Osteocyte (in vitro differentiated cells): ENCODE results near the gene OMD. TPM values are rescaled to one million over a fixed set of nuclear protein-coding genes. Genes with fewer than 3 reads are reported as not detected.

Experiments used
- DNase-seq: peaks from one replicate; pipeline ENCODE4 v3.0.0; 2021; ENCODE audit warnings: mixed read lengths; ENCODE audit not compliant: unreplicated experiment; ENCODE audit errors: extremely low spot score
- H3K27ac Mint-ChIP-seq: one replicate; pipeline ENCODE4 v1.8.0; 2021; ENCODE audit warnings: mild to moderate bottlenecking, mixed read lengths; ENCODE audit not compliant: unreplicated experiment
- H3K27me3 Mint-ChIP-seq: one replicate; pipeline ENCODE4 v1.8.0; 2021; ENCODE audit warnings: mixed read lengths; ENCODE audit not compliant: unreplicated experiment
- H3K36me3 Mint-ChIP-seq: one replicate; pipeline ENCODE4 v1.8.0; 2021; ENCODE audit warnings: mixed read lengths; ENCODE audit not compliant: unreplicated experiment
- H3K4me1 Mint-ChIP-seq: one replicate; pipeline ENCODE4 v1.8.0; 2021; ENCODE audit warnings: mixed read lengths; ENCODE audit not compliant: unreplicated experiment
- H3K4me3 Mint-ChIP-seq: one replicate; pipeline ENCODE4 v1.8.0; 2021; ENCODE audit warnings: mild to moderate bottlenecking, moderate library complexity, mixed read lengths; ENCODE audit not compliant: unreplicated experiment
- H3K9me3 Mint-ChIP-seq: one replicate; pipeline ENCODE4 v1.8.0; 2021; ENCODE audit warnings: mixed read lengths; ENCODE audit not compliant: unreplicated experiment
- long read RNA-seq: library from polyadenylated mRNA; unstranded; transcript quantifications from one replicate; pipeline ENCODE4 v2.0.0, GENCODE V29; 2021
- total RNA-seq: library from RNA; stranded (reverse); gene quantifications from 2 replicates; pipeline ENCODE4 v1.2.1, GENCODE V29; 2021
- TF ChIP-seq, protein P1 (sequence below): fragments of 200-600 bp; sonication (generic); IDR thresholded peaks from 2 replicates; pipeline ENCODE4 v1.5.0; 2021; ENCODE audit warnings: antibody characterized with exemption, mild to moderate bottlenecking, moderate library complexity

OMD gene, protein sequence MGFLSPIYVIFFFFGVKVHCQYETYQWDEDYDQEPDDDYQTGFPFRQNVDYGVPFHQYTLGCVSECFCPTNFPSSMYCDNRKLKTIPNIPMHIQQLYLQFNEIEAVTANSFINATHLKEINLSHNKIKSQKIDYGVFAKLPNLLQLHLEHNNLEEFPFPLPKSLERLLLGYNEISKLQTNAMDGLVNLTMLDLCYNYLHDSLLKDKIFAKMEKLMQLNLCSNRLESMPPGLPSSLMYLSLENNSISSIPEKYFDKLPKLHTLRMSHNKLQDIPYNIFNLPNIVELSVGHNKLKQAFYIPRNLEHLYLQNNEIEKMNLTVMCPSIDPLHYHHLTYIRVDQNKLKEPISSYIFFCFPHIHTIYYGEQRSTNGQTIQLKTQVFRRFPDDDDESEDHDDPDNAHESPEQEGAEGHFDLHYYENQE
- 27.2 and 31.1 TPM in 2 replicates for total RNA-seq
- long read RNA-seq, transcript OMD-201 (3 exons, 2,449 nt), result major isoform, 60 of 94 reads
- long read RNA-seq, partial matches to known transcripts, result 29 of 94 reads
- long read RNA-seq, other reads (novel, unspliced or antisense), result 5 of 94 reads

DNA sequence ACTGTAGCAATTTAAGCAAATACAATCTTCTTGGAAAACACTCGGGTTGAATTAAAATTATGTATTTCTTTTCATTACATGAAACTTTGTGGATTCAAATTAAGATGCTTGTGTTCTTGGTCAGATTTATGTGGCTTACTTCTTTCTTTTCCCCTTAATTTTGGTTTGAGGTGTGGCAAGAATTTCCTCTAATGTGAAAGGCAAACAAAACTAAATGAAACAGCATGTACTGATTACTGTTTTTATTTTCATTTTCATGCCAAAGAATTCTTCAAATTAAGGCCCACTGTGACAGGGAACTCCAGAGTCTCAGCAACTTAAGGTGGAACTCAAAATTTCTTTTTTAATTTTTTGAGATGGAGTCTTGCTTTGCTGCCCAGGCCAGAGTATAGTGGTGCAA is at the start of gene OMD:
Gene OMD, minus strand, starts transcription at position 132 of the 400 bp plus-strand sequence. CDS start 6,913 bp downstream, outside the sequence.
- Mint-ChIP-seq H3K4me3 (peak within 1 kb of the TSS; percentile 73), H3K27me3 (no peaks in the 10 kb centered on the region), H3K36me3 (peaks cover 15% of the 10 kb centered on the region), H3K4me1 (peaks cover 51% of the 10 kb centered on the region), H3K9me3 (peaks cover 10% of the 10 kb centered on the region), H3K27ac (peak within 1 kb of the TSS; percentile 91)
- TF ChIP-seq, protein P1, sequence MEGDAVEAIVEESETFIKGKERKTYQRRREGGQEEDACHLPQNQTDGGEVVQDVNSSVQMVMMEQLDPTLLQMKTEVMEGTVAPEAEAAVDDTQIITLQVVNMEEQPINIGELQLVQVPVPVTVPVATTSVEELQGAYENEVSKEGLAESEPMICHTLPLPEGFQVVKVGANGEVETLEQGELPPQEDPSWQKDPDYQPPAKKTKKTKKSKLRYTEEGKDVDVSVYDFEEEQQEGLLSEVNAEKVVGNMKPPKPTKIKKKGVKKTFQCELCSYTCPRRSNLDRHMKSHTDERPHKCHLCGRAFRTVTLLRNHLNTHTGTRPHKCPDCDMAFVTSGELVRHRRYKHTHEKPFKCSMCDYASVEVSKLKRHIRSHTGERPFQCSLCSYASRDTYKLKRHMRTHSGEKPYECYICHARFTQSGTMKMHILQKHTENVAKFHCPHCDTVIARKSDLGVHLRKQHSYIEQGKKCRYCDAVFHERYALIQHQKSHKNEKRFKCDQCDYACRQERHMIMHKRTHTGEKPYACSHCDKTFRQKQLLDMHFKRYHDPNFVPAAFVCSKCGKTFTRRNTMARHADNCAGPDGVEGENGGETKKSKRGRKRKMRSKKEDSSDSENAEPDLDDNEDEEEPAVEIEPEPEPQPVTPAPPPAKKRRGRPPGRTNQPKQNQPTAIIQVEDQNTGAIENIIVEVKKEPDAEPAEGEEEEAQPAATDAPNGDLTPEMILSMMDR, result no peak
- DNase-seq, result no peak

DNA sequence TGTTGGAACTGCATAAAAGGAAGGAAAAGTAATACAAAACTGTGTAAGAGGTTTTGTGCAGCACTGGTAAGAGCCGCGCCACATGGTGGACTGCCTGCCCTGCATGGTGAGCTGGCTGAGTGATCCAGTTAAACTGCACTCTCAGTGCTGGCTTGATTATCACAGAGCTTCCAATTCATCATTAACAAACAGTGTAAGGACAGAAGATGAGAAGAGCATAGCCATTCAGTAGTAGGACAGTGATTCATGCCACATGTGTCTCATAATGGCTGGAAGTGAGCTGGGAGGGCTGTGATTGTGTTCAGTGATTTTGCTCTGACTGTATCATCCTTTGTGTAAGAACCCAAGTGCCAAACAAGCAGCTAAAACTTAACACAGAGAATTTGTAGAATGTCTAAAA is 43.9 kb upstream of the OMD start:
- no peak overlapping the region for H3K27ac Mint-ChIP-seq
- no peaks in the 10 kb centered on the region for H3K9me3 Mint-ChIP-seq
- no peak overlapping the region for H3K4me3 Mint-ChIP-seq
- H3K36me3 Mint-ChIP-seq, result peaks cover 35% of the 10 kb centered on the region
- no peaks in the 10 kb centered on the region for H3K27me3 Mint-ChIP-seq
- DNase-seq, result no peak
- peaks cover 11% of the 10 kb centered on the region for H3K4me1 Mint-ChIP-seq
- TF ChIP-seq, protein P1, result no peak

DNA sequence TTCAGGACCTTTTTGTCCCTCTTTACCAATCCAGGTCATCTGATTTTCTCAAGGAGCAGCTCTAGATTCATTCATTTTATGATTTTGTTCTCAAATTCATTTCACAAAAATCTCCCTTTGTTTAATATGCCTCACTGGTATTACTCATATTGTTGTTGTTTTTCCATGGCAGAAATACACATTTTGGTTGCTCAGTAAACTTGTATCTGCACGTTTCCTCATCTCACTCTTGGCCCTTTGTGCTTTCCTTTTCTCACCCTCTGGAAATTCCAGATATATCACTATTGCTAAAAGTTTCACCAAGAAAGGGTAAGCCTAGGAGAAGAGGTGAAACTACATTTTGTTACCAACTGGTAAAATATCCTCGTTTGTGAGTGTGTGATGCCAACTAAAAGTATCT is 43.2 kb upstream of the OMD start:
- no peak overlapping the region for H3K27ac Mint-ChIP-seq
- no peaks in the 10 kb centered on the region for H3K9me3 Mint-ChIP-seq
- H3K36me3 Mint-ChIP-seq, result peaks cover 31% of the 10 kb centered on the region
- H3K4me3 Mint-ChIP-seq, result no peak overlapping the region
- peaks cover 11% of the 10 kb centered on the region for H3K4me1 Mint-ChIP-seq
- TF ChIP-seq, protein P1, result no peak
- no peaks in the 10 kb centered on the region for H3K27me3 Mint-ChIP-seq
- DNase-seq, result no peak

DNA sequence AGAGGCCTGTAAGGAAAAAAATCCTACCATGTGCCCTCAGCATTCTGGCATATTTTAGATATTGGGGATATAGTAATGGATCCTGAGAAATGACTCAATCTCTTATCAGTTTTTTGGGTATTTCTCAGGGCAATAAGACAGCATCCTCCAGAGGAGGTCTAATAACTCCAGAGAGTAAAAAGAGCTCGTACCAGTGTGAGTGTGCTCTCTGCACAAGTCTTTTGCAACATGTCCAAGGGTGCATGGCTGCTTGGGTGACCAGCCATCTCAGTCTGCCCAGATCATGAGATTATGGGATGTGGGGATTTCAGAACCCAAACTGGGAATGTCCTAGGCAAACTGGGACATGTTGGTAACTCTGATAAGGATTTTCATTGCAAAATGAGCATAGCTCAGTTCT is 42.8 kb upstream of the OMD start:
- Mint-ChIP-seq H3K4me3 (no peak overlapping the region), H3K27me3 (no peaks in the 10 kb centered on the region), H3K27ac (no peak overlapping the region), H3K9me3 (no peaks in the 10 kb centered on the region), H3K36me3 (peaks cover 35% of the 10 kb centered on the region), H3K4me1 (peaks cover 11% of the 10 kb centered on the region)
- TF ChIP-seq, protein P1, result no peak
- DNase-seq, result no peak

DNA sequence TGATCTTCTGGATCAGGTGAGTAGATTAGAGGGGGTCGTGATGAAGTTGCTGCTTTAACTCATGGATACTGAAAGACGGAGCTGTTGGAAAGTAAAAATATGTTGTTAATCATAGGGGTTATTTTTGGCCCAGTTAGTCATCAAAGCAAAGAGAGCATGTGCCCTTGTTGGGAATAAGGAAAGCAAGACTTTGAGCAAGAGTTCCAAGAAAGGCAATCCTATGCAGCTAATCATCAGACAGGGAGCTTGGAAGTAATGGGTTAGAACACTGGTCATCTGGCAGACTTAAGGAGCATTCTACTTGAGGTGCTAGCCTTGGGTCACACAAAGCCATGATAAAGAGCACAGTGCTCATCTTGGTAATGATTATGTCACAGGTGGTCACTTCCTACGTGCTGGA is 39.7 kb upstream of the OMD start:
- Mint-ChIP-seq H3K36me3 (peaks cover 39% of the 10 kb centered on the region), H3K4me3 (no peak overlapping the region), H3K9me3 (no peaks in the 10 kb centered on the region), H3K27ac (no peak overlapping the region), H3K27me3 (no peaks in the 10 kb centered on the region), H3K4me1 (peaks cover 11% of the 10 kb centered on the region)
- TF ChIP-seq, protein P1, result no peak
- no peak for DNase-seq
